ENCODE results near the gene PLXDC2. TPM values are rescaled to one million over a fixed set of nuclear protein-coding genes. Genes with fewer than 3 reads are reported as not detected.

The PLXDC2 gene
- total RNA-seq, 1 experiment from 2014 or later: 38.7 TPM

- Histone ChIP-seq H3K14ac (ENCODE audit: insufficient read depth, low read length) (no peak overlapping the region), H3K4ac (ENCODE audit: low read depth, low read length) (no peak overlapping the region), H3K4me1 (ENCODE audit: insufficient read depth, low read length) (peaks cover 6% of the 10 kb centered on the region; the same call in 1 of the 2 replicates), H4K20me1 (ENCODE audit: control insufficient read depth, insufficient read depth, insufficient read length) (no peaks in the 10 kb centered on the region), H3K56ac (ENCODE audit: insufficient read length, low read depth, low read length) (no peak overlapping the region), H3K23me2 (ENCODE audit: insufficient read length, low read depth, low read length, poor library complexity, severe bottlenecking) (no peaks in the 10 kb centered on the region), H4K5ac (ENCODE audit: insufficient read length, low read depth, low read length) (no peak overlapping the region), H4K91ac (ENCODE audit: insufficient read length, low read depth, low read length) (no peak overlapping the region), H2AFZ (ENCODE audit: low read length) (no peak overlapping the region), H3K9ac (ENCODE audit: extremely low read depth, insufficient read length, low read length) (no peak overlapping the region), H3K79me2 (ENCODE audit: insufficient read depth, low read length) (no peaks in the 10 kb centered on the region), H2BK15ac (ENCODE audit: low read depth, low read length) (no peak overlapping the region), H2BK20ac (ENCODE audit: low read depth, low read length, poor library complexity, severe bottlenecking) (no peak overlapping the region), H2AK5ac (ENCODE audit: insufficient read length, low read length) (no peak overlapping the region), H2BK5ac (ENCODE audit: insufficient read length, low read length) (no peak overlapping the region), H2BK12ac (ENCODE audit: insufficient read length, low read depth, low read length) (no peak overlapping the region), H3K9me3 (ENCODE audit: control insufficient read depth, low read depth, low read length) (no peaks in the 10 kb centered on the region), H3K18ac (ENCODE audit: insufficient read length, low read depth, low read length) (no peak overlapping the region), H2BK120ac (ENCODE audit: low read depth, low read length, poor library complexity, severe bottlenecking) (no peak overlapping the region), H3K79me1 (ENCODE audit: insufficient read depth, low read depth, low read length, poor library complexity, severe bottlenecking) (peaks cover 3% of the 10 kb centered on the region), H3T11ph (ENCODE audit: low read length) (no peak overlapping the region), H3K23ac (ENCODE audit: insufficient read length, low read depth, low read length) (no peak overlapping the region), H3K27me3 (ENCODE audit: insufficient read depth, low read length) (no peaks in the 10 kb centered on the region), H3K4me2 (ENCODE audit: insufficient read depth, insufficient read length, low read length) (no peak overlapping the region), H3K27ac (ENCODE audit: insufficient read length, low read depth, low read length) (no peak overlapping the region), H4K8ac (replicated peaks; ENCODE audit: insufficient read length, low read depth, low read length) (no peak overlapping the region)
- peaks cover 0 to 2% of the 10 kb centered on the region in 2 experiments; a peak in 2 of 5 replicates for H3K9me3 Mint-ChIP-seq
- TF ChIP-seq, protein P1, sequence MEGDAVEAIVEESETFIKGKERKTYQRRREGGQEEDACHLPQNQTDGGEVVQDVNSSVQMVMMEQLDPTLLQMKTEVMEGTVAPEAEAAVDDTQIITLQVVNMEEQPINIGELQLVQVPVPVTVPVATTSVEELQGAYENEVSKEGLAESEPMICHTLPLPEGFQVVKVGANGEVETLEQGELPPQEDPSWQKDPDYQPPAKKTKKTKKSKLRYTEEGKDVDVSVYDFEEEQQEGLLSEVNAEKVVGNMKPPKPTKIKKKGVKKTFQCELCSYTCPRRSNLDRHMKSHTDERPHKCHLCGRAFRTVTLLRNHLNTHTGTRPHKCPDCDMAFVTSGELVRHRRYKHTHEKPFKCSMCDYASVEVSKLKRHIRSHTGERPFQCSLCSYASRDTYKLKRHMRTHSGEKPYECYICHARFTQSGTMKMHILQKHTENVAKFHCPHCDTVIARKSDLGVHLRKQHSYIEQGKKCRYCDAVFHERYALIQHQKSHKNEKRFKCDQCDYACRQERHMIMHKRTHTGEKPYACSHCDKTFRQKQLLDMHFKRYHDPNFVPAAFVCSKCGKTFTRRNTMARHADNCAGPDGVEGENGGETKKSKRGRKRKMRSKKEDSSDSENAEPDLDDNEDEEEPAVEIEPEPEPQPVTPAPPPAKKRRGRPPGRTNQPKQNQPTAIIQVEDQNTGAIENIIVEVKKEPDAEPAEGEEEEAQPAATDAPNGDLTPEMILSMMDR (conservative IDR thresholded peaks at IDR 0.05): no peak
- no peak for DNase-seq
- H3K27me3 Mint-ChIP-seq (ENCODE audit: low read depth): no peaks in the 10 kb centered on the region
- peaks cover 60 to 73% of the 10 kb centered on the region in 2 experiments for H3K4me1 Mint-ChIP-seq
- peak overlapping the region in 2 of 3 experiments; percentile 89 to 93; a peak in 5 of 7 replicates for H3K27ac Mint-ChIP-seq
- peaks cover 2 to 5% (median 4%) of the 10 kb centered on the region in 3 experiments; a peak in 4 of 7 replicates for H3K36me3 Mint-ChIP-seq (ENCODE audit: insufficient read depth in 1 of 3, low read depth in 3 of 3)
- no peak overlapping the region for H3K4me3 Mint-ChIP-seq
- no CpG with 5 or more reads among the region's 2 CpGs for WGBS (ENCODE audit: extremely low coverage, insufficient read length, low lambda C conversion rate)
Observed at GRCh38 chr10:19964625-19965024, 148.4 kb downstream of the PLXDC2 start.

Data from H9 (cell line).